ENCODE results near the gene KAT8. TPM values are rescaled to one million over a fixed set of nuclear protein-coding genes. Genes with fewer than 3 reads are reported as not detected.

The KAT8 gene
- total and polyA plus RNA-seq, 12 donors = 51.9 to 107 (median 66.0) TPM

DNA sequence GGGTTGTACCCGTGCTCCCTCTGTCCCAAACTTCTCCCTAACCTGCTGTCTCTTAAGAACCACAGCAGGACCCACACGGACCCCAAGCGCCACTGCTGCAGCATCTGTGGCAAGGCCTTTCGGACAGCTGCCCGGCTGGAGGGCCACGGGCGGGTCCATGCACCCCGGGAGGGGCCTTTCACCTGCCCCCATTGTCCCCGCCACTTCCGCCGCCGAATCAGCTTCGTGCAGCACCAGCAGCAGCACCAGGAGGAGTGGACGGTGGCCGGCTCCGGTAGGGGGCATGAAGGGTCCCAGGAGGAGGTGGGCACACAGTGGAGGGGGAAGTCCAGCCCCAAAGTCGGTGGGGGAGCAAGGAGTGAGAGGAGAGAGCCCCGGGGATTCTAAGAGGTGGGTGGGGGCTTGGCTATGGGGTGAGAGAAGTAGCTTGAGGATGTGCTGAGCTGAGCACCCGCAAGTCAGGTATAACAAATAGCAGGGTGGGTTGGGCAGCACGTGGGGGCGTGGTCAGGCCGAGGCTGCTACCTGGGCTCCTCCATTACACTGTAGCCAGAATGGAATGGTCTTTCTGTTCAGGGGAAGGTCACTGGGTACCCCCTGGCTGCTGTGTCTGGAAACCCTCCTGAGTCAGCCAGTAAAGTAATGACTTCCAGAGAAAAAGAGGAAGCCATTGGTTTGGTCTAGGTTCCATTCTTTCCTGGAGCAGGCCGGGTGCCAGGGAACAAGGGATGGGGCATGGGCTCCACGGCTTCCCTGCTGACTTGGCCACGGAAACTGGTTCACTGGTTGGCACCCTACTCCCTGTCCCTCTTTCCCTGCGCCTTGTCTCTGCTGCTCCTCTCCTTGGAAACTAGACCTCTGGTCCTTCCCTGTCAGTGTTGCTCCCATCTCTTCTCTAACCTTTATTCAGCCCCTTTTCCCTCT, 35.8 kb upstream of the KAT8 start:
- ATAC-seq = no peak

DNA sequence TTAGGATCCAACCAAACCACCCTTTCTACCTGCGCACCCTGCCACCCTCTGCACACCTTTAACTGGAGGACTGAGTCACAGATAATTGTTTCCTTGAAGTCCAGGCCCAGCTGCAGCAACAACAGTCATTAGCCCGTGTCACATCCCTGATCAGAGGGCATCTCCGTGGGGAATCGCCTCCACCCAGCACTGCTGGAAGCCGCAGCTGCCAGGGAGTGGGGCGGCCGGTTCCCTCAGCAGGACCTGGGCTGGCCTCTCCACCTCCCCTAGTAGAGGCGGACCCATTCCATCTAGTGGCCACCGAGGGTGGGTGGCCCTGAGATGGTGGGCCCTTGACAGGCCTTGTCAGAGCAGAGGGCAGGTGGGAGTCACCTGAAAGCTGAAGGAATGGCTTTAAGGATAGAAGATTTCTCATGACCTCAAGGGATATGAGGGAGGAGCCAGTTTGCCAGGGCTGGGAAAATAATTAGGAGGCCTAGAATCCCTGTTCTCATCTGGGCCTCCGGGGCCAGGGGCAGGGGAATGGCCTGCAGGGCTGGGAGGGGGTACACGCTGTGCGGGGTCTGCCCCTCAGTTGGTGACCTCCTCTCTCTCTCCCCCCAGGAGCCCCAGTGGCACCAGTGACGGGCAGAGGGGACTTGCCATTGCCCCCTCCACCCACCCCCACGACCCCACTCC, 35.0 kb upstream of the KAT8 start:
- no peaks in the 10 kb centered on the region for H3K9me3 ChIP-seq
- no peak overlapping the region for H3K27ac ChIP-seq
- intact Hi-C loops (cut with DNase I) = loop anchor here in 1 of 10 donors (10.0 kb wide), 1 partner anchor 98 kb away; the partner anchor contains the start of gene HSD3B7
- H3K36me3 ChIP-seq = peaks cover 0 to 100% (median 44%) of the 10 kb centered on the region in 9 donors
- TF ChIP-seq, protein P1, sequence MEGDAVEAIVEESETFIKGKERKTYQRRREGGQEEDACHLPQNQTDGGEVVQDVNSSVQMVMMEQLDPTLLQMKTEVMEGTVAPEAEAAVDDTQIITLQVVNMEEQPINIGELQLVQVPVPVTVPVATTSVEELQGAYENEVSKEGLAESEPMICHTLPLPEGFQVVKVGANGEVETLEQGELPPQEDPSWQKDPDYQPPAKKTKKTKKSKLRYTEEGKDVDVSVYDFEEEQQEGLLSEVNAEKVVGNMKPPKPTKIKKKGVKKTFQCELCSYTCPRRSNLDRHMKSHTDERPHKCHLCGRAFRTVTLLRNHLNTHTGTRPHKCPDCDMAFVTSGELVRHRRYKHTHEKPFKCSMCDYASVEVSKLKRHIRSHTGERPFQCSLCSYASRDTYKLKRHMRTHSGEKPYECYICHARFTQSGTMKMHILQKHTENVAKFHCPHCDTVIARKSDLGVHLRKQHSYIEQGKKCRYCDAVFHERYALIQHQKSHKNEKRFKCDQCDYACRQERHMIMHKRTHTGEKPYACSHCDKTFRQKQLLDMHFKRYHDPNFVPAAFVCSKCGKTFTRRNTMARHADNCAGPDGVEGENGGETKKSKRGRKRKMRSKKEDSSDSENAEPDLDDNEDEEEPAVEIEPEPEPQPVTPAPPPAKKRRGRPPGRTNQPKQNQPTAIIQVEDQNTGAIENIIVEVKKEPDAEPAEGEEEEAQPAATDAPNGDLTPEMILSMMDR (IDR thresholded peaks at IDR 0.05) = no peak
- ATAC-seq (no peak), DNase-seq (no peak)
- H3K4me3 ChIP-seq = no peak overlapping the region
- H3K4me1 ChIP-seq = peaks cover 0 to 16% (median 6%) of the 10 kb centered on the region in 9 donors
- no peaks in the 10 kb centered on the region for H3K27me3 ChIP-seq
- WGBS, 2 donors = 73 to 76% methylated on average over 14 of the region's 14 CpGs

More for the DNA sequence above, 35.8 kb upstream of the KAT8 start:
- H3K27ac ChIP-seq = no peak overlapping the region
- 87 to 89% methylated on average over 26 of the region's 26 CpGs for WGBS, 2 donors
- TF ChIP-seq, protein P1 (IDR thresholded peaks at IDR 0.05) = no peak
- H3K36me3 ChIP-seq = peaks cover 0 to 100% (median 52%) of the 10 kb centered on the region in 9 donors
- H3K9me3 ChIP-seq = no peaks in the 10 kb centered on the region
- peaks cover 0 to 16% (median 6%) of the 10 kb centered on the region in 9 donors for H3K4me1 ChIP-seq
- H3K27me3 ChIP-seq = no peaks in the 10 kb centered on the region
- intact Hi-C loops (cut with DNase I) = loop anchor here in 1 of 10 donors (10.0 kb wide), 1 partner anchor 97 kb away; the partner anchor contains the start of gene HSD3B7
- H3K4me3 ChIP-seq = no peak overlapping the region
- DNase-seq = no peak

DNA sequence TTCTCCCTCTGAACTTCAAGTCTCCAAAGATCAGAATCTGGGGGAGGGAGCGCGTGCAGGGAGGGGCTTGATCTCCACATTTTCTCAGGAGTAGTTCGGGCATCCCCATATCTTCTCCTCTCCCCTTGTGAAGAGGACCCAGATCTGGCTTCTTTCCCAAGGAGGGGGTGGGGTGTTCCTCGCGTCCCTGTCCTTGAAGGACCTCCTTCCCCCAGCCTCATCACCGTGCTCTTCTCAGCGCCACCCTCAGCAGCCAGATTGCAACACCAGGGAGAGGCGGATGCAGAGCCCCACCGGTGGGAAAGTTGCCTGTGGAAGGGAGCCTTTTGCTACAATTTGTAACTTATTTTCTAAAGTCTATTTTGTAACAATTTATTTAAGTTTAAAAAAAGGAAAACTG, 34.4 kb upstream of the KAT8 start:
- TF ChIP-seq, protein P1 (IDR thresholded peaks at IDR 0.05) = no peak
- ATAC-seq (no peak), DNase-seq (no peak)
- 67 to 72% methylated on average over 9 of the region's 9 CpGs for WGBS, 2 donors
- no peak overlapping the region for H3K4me3 ChIP-seq
- no peak overlapping the region for H3K27ac ChIP-seq
- intact Hi-C loops (cut with DNase I) = loop anchor here in 1 of 10 donors (10.0 kb wide), 1 partner anchor 98 kb away; the partner anchor contains the start of gene HSD3B7
- H3K9me3 ChIP-seq = no peaks in the 10 kb centered on the region
- peaks cover 0 to 16% (median 6%) of the 10 kb centered on the region in 9 donors for H3K4me1 ChIP-seq
- H3K27me3 ChIP-seq = no peaks in the 10 kb centered on the region
- peaks cover 0 to 100% (median 38%) of the 10 kb centered on the region in 9 donors for H3K36me3 ChIP-seq

DNA sequence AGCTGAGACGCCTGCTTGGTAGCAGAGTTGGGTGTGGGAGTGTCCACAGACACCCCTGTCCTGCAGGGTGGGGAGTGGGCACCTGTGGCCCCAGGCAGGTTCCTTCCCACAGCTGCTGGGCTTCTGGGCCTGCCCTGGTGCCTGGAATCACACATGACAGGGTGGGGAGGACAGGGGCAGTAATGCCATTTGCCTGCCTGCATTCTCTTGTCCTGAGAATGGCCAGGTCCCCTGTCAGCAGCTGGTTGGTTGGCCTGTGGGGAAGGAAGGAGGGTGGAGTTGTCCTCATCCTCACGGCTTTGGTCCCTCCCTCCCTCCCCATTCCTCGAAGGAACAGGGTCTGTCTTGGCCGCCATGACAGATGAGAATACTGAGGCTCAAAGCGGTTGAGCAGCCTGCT, 33.9 kb upstream of the KAT8 start:
- ATAC-seq (no peak), DNase-seq (no peak)
- Histone ChIP-seq H3K27me3 (no peaks in the 10 kb centered on the region), H3K27ac (no peak overlapping the region), H3K36me3 (peaks cover 0 to 100% (median 34%) of the 10 kb centered on the region in 9 donors), H3K9me3 (no peaks in the 10 kb centered on the region), H3K4me1 (peaks cover 0 to 16% (median 6%) of the 10 kb centered on the region in 9 donors), H3K4me3 (no peak overlapping the region)
- WGBS, 2 donors = 57 to 73% methylated on average over 5 of the region's 5 CpGs
- intact Hi-C loops (cut with DNase I) = loop anchor here in 1 of 10 donors (10.0 kb wide), 1 partner anchor 99 kb away; the partner anchor contains the start of gene HSD3B7
- TF ChIP-seq, protein P1 (IDR thresholded peaks at IDR 0.05) = no peak

Measured in heart right ventricle (tissue), 16 donors.